Stimulated activated CD4-positive, alpha-beta T cell treated with anti-CD3 and anti-CD28 coated beads, Interleukin-1b, Interleukin-23, amount 100 ng/mL, for 1 hour (primary cell): ENCODE data around the gene GAP43.
"Not testable (repeated sequence)": the region's sequence is repeated elsewhere in the genome, so short reads cannot be mapped to it uniquely, and the experiment has no call there.

Source experiments
- DNase-seq, 2 donors: peaks; one replicate each; pipeline ENCODE4 v3.0.0-alpha.2; 2020; ENCODE audit warnings: low read depth in 2 of 2

GAP43 gene

GRCh38 chr3:115697263-115698053, 74.1 kb downstream of the GAP43 start:
- no peak for DNase-seq

- DNase-seq = no peak
These were observed 75.7 kb downstream of the GAP43 start for GRCh38 chr3:115698851-115699591.

GRCh38 chr3:115699706-115700105, 76.4 kb downstream of the GAP43 start:
- DNase-seq = no peak

- no peak for DNase-seq
These were observed 79.3 kb downstream of the GAP43 start for GRCh38 chr3:115702598-115702997.

GRCh38 chr3:115704661-115705338, 81.5 kb downstream of the GAP43 start:
- no peak for DNase-seq

- no peak for DNase-seq
These were observed 83.1 kb downstream of the GAP43 start for GRCh38 chr3:115706311-115706829.

- no peak for DNase-seq
These were observed 85.2 kb downstream of the GAP43 start for GRCh38 chr3:115708540-115708939.

GRCh38 chr3:115709093-115709492, 85.8 kb downstream of the GAP43 start:
- DNase-seq = no peak

- DNase-seq = no peak
These were observed 86.6 kb downstream of the GAP43 start for GRCh38 chr3:115709931-115710330.

- no peak for DNase-seq
These were observed 87.5 kb downstream of the GAP43 start for GRCh38 chr3:115710799-115711198.

- DNase-seq = no peak
These were observed 89.6 kb downstream of the GAP43 start for GRCh38 chr3:115712871-115713270.

- no peak for DNase-seq
These were observed 90.0 kb downstream of the GAP43 start for GRCh38 chr3:115713284-115713683.

GRCh38 chr3:115715241-115715745, 92.0 kb downstream of the GAP43 start:
- no peak for DNase-seq

GRCh38 chr3:115720983-115721382, 97.7 kb downstream of the GAP43 start:
- no peak for DNase-seq

GRCh38 chr3:115725800-115726199, 102.5 kb downstream of the GAP43 start:
- DNase-seq = no peak

- no peak for DNase-seq
These were observed 103.8 kb downstream of the GAP43 start for GRCh38 chr3:115727135-115727534.

- no peak for DNase-seq
These were observed 104.7 kb downstream of the GAP43 start for GRCh38 chr3:115728013-115728412.

- not testable (repeated sequence) for DNase-seq
These were observed 113.0 kb downstream of the GAP43 start for GRCh38 chr3:115736341-115736740.

GRCh38 chr3:115741650-115742049, 118.3 kb downstream of the GAP43 start:
- DNase-seq = no peak

GRCh38 chr3:115744516-115744915, 121.2 kb downstream of the GAP43 start:
- DNase-seq = not testable (repeated sequence)

GRCh38 chr3:115752978-115753377, 129.7 kb downstream of the GAP43 start:
- not testable (repeated sequence) for DNase-seq
